ENCODE results near the gene ZNF438.
"Not testable (repeated sequence)": the region's sequence is repeated elsewhere in the genome, so short reads cannot be mapped to it uniquely, and the experiment has no call there.

Gene ZNF438

GRCh38 chr10:31058795-31059703 lies 27.4 kb upstream of the ZNF438 start:
- Mint-ChIP-seq H3K4me1 (peaks cover 37% of the 10 kb centered on the region), H3K27me3 (ENCODE audit: low read depth) (no peaks in the 10 kb centered on the region), H3K36me3 (ENCODE audit: low read depth) (no peaks in the 10 kb centered on the region), H3K27ac (peak overlapping the region in 2 of 3 experiments; percentile 67 to 68), H3K9me3 (no peaks in the 10 kb centered on the region), H3K4me3 (no peak overlapping the region)
- TF ChIP-seq CTCF (IDR thresholded peaks at IDR 0.05; ENCODE audit: unreplicated experiment in 3 of 3): no peak

GRCh38 chr10:31056678-31057077 lies 25.0 kb upstream of the ZNF438 start:
- Mint-ChIP-seq H3K9me3 (peaks cover 13% of the 10 kb centered on the region), H3K27ac (peak overlapping the region in 1 of 3 experiments; percentile 54), H3K4me1 (peaks cover 22% of the 10 kb centered on the region)
- H3K27me3 Mint-ChIP-seq (ENCODE audit: low read depth); H3K4me3 Mint-ChIP-seq; H3K36me3 Mint-ChIP-seq (ENCODE audit: low read depth): not testable (repeated sequence)

- Mint-ChIP-seq H3K27me3 (ENCODE audit: low read depth) (no peaks in the 10 kb centered on the region), H3K27ac (peak overlapping the region in 1 of 3 experiments; percentile 56), H3K4me3 (no peak overlapping the region), H3K36me3 (ENCODE audit: low read depth) (no peaks in the 10 kb centered on the region), H3K9me3 (peaks cover 16% of the 10 kb centered on the region), H3K4me1 (peaks cover 16% of the 10 kb centered on the region)
- TF ChIP-seq CTCF (IDR thresholded peaks at IDR 0.05; ENCODE audit: unreplicated experiment in 3 of 3): no peak
Measured at GRCh38 chr10:31055573-31056251, 24.0 kb upstream of the ZNF438 start.

- Mint-ChIP-seq H3K27me3 (ENCODE audit: low read depth) (no peaks in the 10 kb centered on the region), H3K4me3 (no peak overlapping the region), H3K27ac (no peak overlapping the region), H3K4me1 (no peaks in the 10 kb centered on the region), H3K36me3 (ENCODE audit: low read depth) (no peaks in the 10 kb centered on the region), H3K9me3 (peaks cover 30% of the 10 kb centered on the region)
- no peak for TF ChIP-seq CTCF (IDR thresholded peaks at IDR 0.05; ENCODE audit: unreplicated experiment in 3 of 3)
Measured at GRCh38 chr10:31051703-31052102, 20.0 kb upstream of the ZNF438 start.

- Mint-ChIP-seq H3K9me3 (peaks cover 19% of the 10 kb centered on the region), H3K4me1 (peaks cover 13% of the 10 kb centered on the region), H3K4me3 (no peak overlapping the region), H3K36me3 (ENCODE audit: low read depth) (no peaks in the 10 kb centered on the region), H3K27me3 (ENCODE audit: low read depth) (no peaks in the 10 kb centered on the region), H3K27ac (no peak overlapping the region)
- no peak for TF ChIP-seq CTCF (IDR thresholded peaks at IDR 0.05; ENCODE audit: unreplicated experiment in 3 of 3)
Measured at GRCh38 chr10:31042670-31043069, 11.0 kb upstream of the ZNF438 start.

- peaks cover 18% of the 10 kb centered on the region for H3K4me1 Mint-ChIP-seq
- H3K36me3 Mint-ChIP-seq (ENCODE audit: low read depth): no peaks in the 10 kb centered on the region
- peaks cover 7% of the 10 kb centered on the region for H3K9me3 Mint-ChIP-seq
- no peak for TF ChIP-seq CTCF (IDR thresholded peaks at IDR 0.05; ENCODE audit: unreplicated experiment in 3 of 3)
- no peak overlapping the region for H3K4me3 Mint-ChIP-seq
- no peak overlapping the region for H3K27ac Mint-ChIP-seq
- H3K27me3 Mint-ChIP-seq (ENCODE audit: low read depth): no peaks in the 10 kb centered on the region
Measured at GRCh38 chr10:31041011-31041410, 9.3 kb upstream of the ZNF438 start.

- not testable (repeated sequence) for H3K36me3 Mint-ChIP-seq (ENCODE audit: low read depth); H3K27me3 Mint-ChIP-seq (ENCODE audit: low read depth); H3K9me3 Mint-ChIP-seq; H3K4me3 Mint-ChIP-seq; H3K27ac Mint-ChIP-seq
- peaks cover 29% of the 10 kb centered on the region for H3K4me1 Mint-ChIP-seq
Measured at GRCh38 chr10:31039006-31039405, 7.3 kb upstream of the ZNF438 start.
